Transverse colon (tissue), 3 donors: Measurements from ENCODE around the gene KMT2D.

Experiments used
- CTCF ChIP-seq, 5 experiments: fragments of 200-600 bp in 3 of 5; fragments of 450-650 bp in 2 of 5; sonication (generic) in 3 of 5; IDR thresholded peaks; 1 replicate in 2 of 5; 2 replicates in 3 of 5; pipeline ENCODE4 v1.5.1; 2016 to 2017; ENCODE audit warnings: antibody characterized with exemption in 5 of 5, inconsistent platforms in 3 of 5, mild to moderate bottlenecking in 2 of 5, moderate library complexity in 1 of 5
- EP300 ChIP-seq: sonication (generic); formaldehyde crosslinking; IDR thresholded peaks from one replicate; pipeline ENCODE4 v1.6.1; 2017; ENCODE audit warnings: antibody characterized with exemption, low read depth
- POLR2A ChIP-seq: fragments of 450-650 bp; IDR thresholded peaks from one replicate; pipeline ENCODE4 v1.6.1; 2016; ENCODE audit warnings: antibody characterized with exemption, mild to moderate bottlenecking, moderate library complexity

GRCh38 chr12:49058366-49059044, 2.1 kb downstream of the KMT2D start:
- TF ChIP-seq EP300 (no peak), CTCF (IDR thresholded peaks at IDR 0.05) (no peak), POLR2A (no peak)
